HCT116 (cell line): ENCODE data around the gene SPATC1L. TPM values are rescaled to one million over a fixed set of nuclear protein-coding genes. Genes with fewer than 3 reads are reported as not detected.

Experiments
- ATAC-seq: fragments of 200-7000 bp; cut with Tn5 transposase; 2 replicates; pipeline ENCODE4 v1.9.1; 2020; ENCODE audit warnings: mild to moderate bottlenecking, moderate library complexity
- BruUV-seq: library from RNA; stranded (reverse); fragments of 400-500 nt; replicated peaks from 2 replicates; lab custom pipeline; 2021; lab: Mats Ljungman, UMichigan
- CTCF ChIA-PET: fragments of 300-600 bp; sonication (Branson Sonifier 250); formaldehyde crosslinking; loops from one replicate; lab custom pipeline; 2021; ENCODE audit warnings: antibody characterized with exemption; lab: Charles Lee
- POLR2A ChIA-PET: fragments of 300-600, 350-600 bp; sonication (Branson Sonifier 250); formaldehyde crosslinking; loops from one replicate; lab custom pipeline; 2021; ENCODE audit warnings: antibody characterized with exemption; lab: Charles Lee
- RAD21 ChIA-PET, 2 experiments: fragments of 300-600 bp; sonication (Branson Sonifier 250); formaldehyde crosslinking; loops; one replicate each; lab custom pipeline; 2023; ENCODE audit warnings: low total read pairs in 2 of 2; ENCODE audit not compliant: uncharacterized antibody in 2 of 2, unreplicated experiment in 2 of 2, low non-redundant PET in 1 of 2; lab: Charles Lee
- DNase-seq: peaks from one replicate; pipeline ENCODE4 v3.0.0-alpha.2; 2010; ENCODE audit warnings: low read depth, low spot score
- H2AFZ ChIP-seq: fragments of 200-600 bp; shearing (Covaris generic), sonication (generic); 2 replicates; pipeline ENCODE4 v1.6.1; 2017; ENCODE audit warnings: low read depth, mixed run types, mixed read lengths, antibody characterized with exemption, low read length; ENCODE audit not compliant: poor library complexity, severe bottlenecking
- H3K27ac ChIP-seq: 2 replicates; pipeline ENCODE4 v1.5.1; 2012; ENCODE audit warnings: low read depth, low read length
- H3K27me3 ChIP-seq: fragments of 200-600 bp; sonication (generic); 2 replicates; pipeline ENCODE4 v1.6.1; 2016; ENCODE audit warnings: mixed run types, low read length, mixed read lengths; ENCODE audit not compliant: insufficient read depth
- H3K36me3 ChIP-seq, 2 experiments: fragments of 200-500 bp in 1 of 2; fragments of 200-600 bp in 1 of 2; sonication (Bioruptor generic) in 1 of 2; sonication (generic) in 1 of 2; 2 replicates each; pipeline versions ENCODE4 v1.5.1 to v1.6.1; 2014 to 2016; ENCODE audit warnings: low read length in 2 of 2, inconsistent platforms in 1 of 2, mixed read lengths in 1 of 2, mixed run types in 1 of 2; ENCODE audit not compliant: insufficient read depth in 2 of 2, control insufficient read depth in 1 of 2
- H3K4me1 ChIP-seq, 2 experiments: fragments of 200-600 bp in 1 of 2; sonication (generic) in 1 of 2; 2 replicates each; pipeline versions ENCODE4 v1.5.1 to v1.6.1; 2012 to 2017; ENCODE audit warnings: low read length in 2 of 2, inconsistent platforms in 1 of 2, mild to moderate bottlenecking in 1 of 2, mixed read lengths in 1 of 2, mixed run types in 1 of 2, moderate library complexity in 1 of 2; ENCODE audit not compliant: insufficient read depth in 2 of 2, control insufficient read depth in 1 of 2
- H3K4me2 ChIP-seq: fragments of 200-600 bp; sonication (generic); 2 replicates; pipeline ENCODE4 v1.6.1; 2017; ENCODE audit warnings: mixed run types, low read length, mixed read lengths
- H3K4me3 ChIP-seq, 2 experiments: fragments of 200-600 bp in 1 of 2; sonication (generic) in 1 of 2; replicated peaks in 1 of 2; 2 replicates each; pipeline ENCODE4 v1.5.1; 2011 to 2016; ENCODE audit warnings: low read length in 2 of 2, control low read depth in 1 of 2, low read depth in 1 of 2, mild to moderate bottlenecking in 1 of 2, mixed read lengths in 1 of 2, mixed run types in 1 of 2
- H3K79me2 ChIP-seq: fragments of 200-600 bp; sonication (generic); 2 replicates; pipeline ENCODE4 v1.6.1; 2017; ENCODE audit warnings: mild to moderate bottlenecking, mixed run types, low read length, moderate library complexity, mixed read lengths; ENCODE audit not compliant: insufficient read depth
- H3K9ac ChIP-seq: fragments of 200-600 bp; sonication (generic); 2 replicates; pipeline ENCODE4 v1.6.1; 2016; ENCODE audit warnings: low read length, mixed read lengths
- H3K9me2 ChIP-seq: fragments of 200-600 bp; sonication (generic), shearing (Covaris generic); 2 replicates; pipeline ENCODE4 v1.6.1; 2017; ENCODE audit warnings: mixed run types, mild to moderate bottlenecking, moderate library complexity; ENCODE audit not compliant: insufficient read depth
- H3K9me3 ChIP-seq, 2 experiments: fragments of 200-500 bp in 1 of 2; fragments of 200-600 bp in 1 of 2; sonication (Bioruptor generic) in 1 of 2; sonication (generic) in 1 of 2; 2 replicates each; pipeline ENCODE4 v1.6.1; 2014 to 2017; ENCODE audit warnings: low read length in 2 of 2, mixed read lengths in 2 of 2, inconsistent platforms in 1 of 2, low read depth in 1 of 2, mild to moderate bottlenecking in 1 of 2, mixed run types in 1 of 2, moderate library complexity in 1 of 2; ENCODE audit not compliant: control insufficient read depth in 1 of 2, insufficient read depth in 1 of 2
- H4K20me1 ChIP-seq: fragments of 200-600 bp; sonication (generic), shearing (Covaris generic); 2 replicates; pipeline ENCODE4 v1.6.1; 2017; ENCODE audit warnings: mixed run types, mild to moderate bottlenecking, moderate library complexity; ENCODE audit not compliant: insufficient read depth
- EGR1 ChIP-seq: IDR thresholded peaks from 2 replicates; pipeline ENCODE4 v1.6.1; 2012; ENCODE audit warnings: low read depth
- RAD21 ChIP-seq: IDR thresholded peaks from 2 replicates; pipeline ENCODE4 v1.6.1; 2012; ENCODE audit warnings: low read depth, mild to moderate bottlenecking
- SP1 ChIP-seq: IDR thresholded peaks from 2 replicates; pipeline ENCODE4 v1.6.1; 2012; ENCODE audit warnings: low read depth
- TCF7L2 ChIP-seq: IDR thresholded peaks from 2 replicates; pipeline ENCODE4 v1.7.0; 2011; ENCODE audit warnings: borderline replicate concordance, inconsistent platforms; ENCODE audit not compliant: insufficient read depth, insufficient read length; ENCODE audit errors: extremely low read depth
- YY1 ChIP-seq: IDR thresholded peaks from 2 replicates; pipeline ENCODE4 v1.6.1; 2011; ENCODE audit warnings: low read length, low read depth, moderate library complexity, mild to moderate bottlenecking; ENCODE audit not compliant: insufficient replicate concordance; ENCODE audit errors: extremely low read depth
- ZFX ChIP-seq: fragments of 450-650 bp; IDR thresholded peaks from 2 replicates; pipeline ENCODE4 v1.6.1; 2017
- ZNF274 ChIP-seq: fragments of 200-500 bp; sonication (Bioruptor generic); IDR thresholded peaks from 2 replicates; pipeline ENCODE4 v1.6.1; 2014; ENCODE audit warnings: mild to moderate bottlenecking, low read depth, low read length, inconsistent platforms
- intact Hi-C: fragments of 100-400 bp; cut with micrococcal nuclease; formaldehyde crosslinking; loops from 2 replicates; pipeline ENCODE4 v1.10.0; 2022
- total RNA-seq: library from RNA; stranded (reverse); gene quantifications from one replicate; pipeline ENCODE4 v1.2.1, GENCODE V29; 2021; ENCODE audit not compliant: unreplicated experiment
- TF ChIP-seq, protein P1 (sequence below): IDR thresholded peaks from 2 replicates; pipeline ENCODE4 v1.6.1; 2012

SPATC1L gene
- total RNA-seq, 1 experiment from 2014 or later: 1.3 TPM

DNA sequence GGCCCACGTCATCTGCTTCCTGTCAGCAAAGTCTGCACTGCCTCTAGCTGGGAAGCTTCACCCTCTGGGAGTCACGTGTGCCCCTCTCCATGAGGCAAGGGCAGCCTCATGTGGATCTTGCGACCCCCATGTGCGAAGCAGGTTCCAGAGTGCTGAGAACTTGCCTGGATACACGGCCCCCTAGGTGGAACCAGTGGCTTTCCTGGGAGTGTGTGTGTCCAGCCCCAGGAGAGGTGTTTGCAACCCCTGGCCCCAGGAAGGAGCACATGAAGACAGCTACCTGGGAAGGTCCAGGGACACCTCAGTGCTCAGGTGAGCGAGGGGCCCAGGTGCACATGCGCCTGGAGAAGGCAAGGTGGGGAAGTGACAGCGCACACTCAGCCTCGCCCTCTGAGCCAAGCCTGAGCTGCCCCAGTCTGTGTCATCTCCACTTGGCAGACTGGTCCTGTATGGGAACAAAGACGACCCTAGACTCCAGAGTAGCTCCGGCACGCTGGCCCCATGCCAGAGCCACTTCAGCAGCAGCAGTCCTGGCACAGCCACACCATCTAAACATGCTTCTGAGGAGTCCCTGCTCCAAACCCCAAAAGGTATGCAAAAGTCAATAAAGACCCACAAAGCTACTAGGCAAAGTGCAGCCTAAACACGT, 35.5 kb upstream of the SPATC1L start:
- RAD21 ChIA-PET: no interaction called here
- H2AFZ ChIP-seq: no peak overlapping the region
- ATAC-seq (no peak), DNase-seq (no peak)
- CTCF ChIA-PET: no interaction called here
- no peaks in the 10 kb centered on the region for H3K9me3 ChIP-seq
- BruUV-seq: no TSS peak
- H3K9ac ChIP-seq: no peak overlapping the region
- POLR2A ChIA-PET: no interaction called here
- H3K4me2 ChIP-seq: no peak overlapping the region
- no peaks in the 10 kb centered on the region for H3K4me1 ChIP-seq
- no peaks in the 10 kb centered on the region for H3K36me3 ChIP-seq
- no peaks in the 10 kb centered on the region for H3K27me3 ChIP-seq
- no peaks in the 10 kb centered on the region for H3K79me2 ChIP-seq
- TF ChIP-seq SP1 (no peak), RAD21 (no peak), ZFX (no peak), ZNF274 (no peak), YY1 (no peak), TCF7L2 (no peak)
- TF ChIP-seq, protein P1, sequence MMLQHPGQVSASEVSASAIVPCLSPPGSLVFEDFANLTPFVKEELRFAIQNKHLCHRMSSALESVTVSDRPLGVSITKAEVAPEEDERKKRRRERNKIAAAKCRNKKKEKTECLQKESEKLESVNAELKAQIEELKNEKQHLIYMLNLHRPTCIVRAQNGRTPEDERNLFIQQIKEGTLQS: no peak
- no peaks in the 10 kb centered on the region for H4K20me1 ChIP-seq
- H3K4me3 ChIP-seq: no peak overlapping the region
- H3K27ac ChIP-seq: no peak overlapping the region
- no peaks in the 10 kb centered on the region for H3K9me2 ChIP-seq
- intact Hi-C loops: no loop called here

GRCh38 chr21:46218906-46219590, 34.8 kb upstream of the SPATC1L start:
- no peaks in the 10 kb centered on the region for H3K27me3 ChIP-seq
- no peaks in the 10 kb centered on the region for H3K4me1 ChIP-seq
- BruUV-seq: no TSS peak
- H3K4me2 ChIP-seq: no peak overlapping the region
- no peaks in the 10 kb centered on the region for H4K20me1 ChIP-seq
- no peaks in the 10 kb centered on the region for H3K9me2 ChIP-seq
- H3K9ac ChIP-seq: no peak overlapping the region
- no peak for TF ChIP-seq YY1
- TF ChIP-seq EGR1: no peak
- TF ChIP-seq, all 23 proteins: peak for 0
- Histone ChIP-seq H3K27ac (no peak overlapping the region), H3K9me3 (no peaks in the 10 kb centered on the region), H3K36me3 (no peaks in the 10 kb centered on the region), H3K79me2 (no peaks in the 10 kb centered on the region), H2AFZ (no peak overlapping the region), H3K4me3 (no peak overlapping the region)
- ChIA-PET CTCF (no interaction called here), POLR2A (no interaction called here), RAD21 (no interaction called here)
- DNase-seq (no peak), ATAC-seq (no peak)
- intact Hi-C loops: no loop called here
